Fibroblast of lung (primary cell): ENCODE results near the gene APBB3.

Experiments
- CTCF ChIP-seq, 2 donors: IDR thresholded peaks in 1 of 2; conservative IDR thresholded peaks in 1 of 2; 1 replicate in 1 of 2; 2 replicates in 1 of 2; pipeline ENCODE4 v1.5.1; 2011 to 2012; ENCODE audit warnings: low read length in 2 of 2, control low read depth in 1 of 2, inconsistent platforms in 1 of 2, low read depth in 1 of 2, mild to moderate bottlenecking in 1 of 2
- EZH2 ChIP-seq: IDR thresholded peaks from 2 replicates; pipeline ENCODE4 v1.5.1; 2012; ENCODE audit warnings: low read length, control low read depth, mild to moderate bottlenecking; ENCODE audit errors: missing control alignments

- TF ChIP-seq CTCF (conservative IDR thresholded peaks at IDR 0.05 in 1 of 2, IDR thresholded peaks at IDR 0.05 in 1 of 2; ENCODE audit: low read depth in 1 of 2, low read length in 2 of 2), result no peak
- TF ChIP-seq EZH2, result no peak
These were observed 46.7 kb upstream of the APBB3 start for GRCh38 chr5:140611020-140611521.
